HEK293T (cell line): Measurements from ENCODE around the gene MYL10.

Source experiments
- ARNT ChIP-seq: fragments of 450-650 bp; IDR thresholded peaks from 2 replicates; pipeline ENCODE4 v1.6.1; 2017; ENCODE audit warnings: mild to moderate bottlenecking
- BHLHE40 ChIP-seq: fragments of 450-650 bp; IDR thresholded peaks from 2 replicates; pipeline ENCODE4 v1.6.1; 2016; ENCODE audit warnings: mild to moderate bottlenecking, moderate library complexity, borderline replicate concordance
- ELF4 ChIP-seq: fragments of 450-650 bp; IDR thresholded peaks from 2 replicates; pipeline ENCODE4 v1.6.1; 2017; ENCODE audit warnings: antibody characterized with exemption
- FOXK2 ChIP-seq: fragments of 450-650 bp; IDR thresholded peaks from 2 replicates; pipeline ENCODE4 v1.6.1; 2016; ENCODE audit warnings: mild to moderate bottlenecking
- FOXM1 ChIP-seq: fragments of 450-650 bp; IDR thresholded peaks from 2 replicates; pipeline ENCODE4 v1.6.1; 2017; ENCODE audit warnings: mild to moderate bottlenecking, borderline replicate concordance
- HDGF ChIP-seq: fragments of 450-650 bp; IDR thresholded peaks from 2 replicates; pipeline ENCODE4 v1.6.1; 2017; ENCODE audit warnings: antibody characterized with exemption, borderline replicate concordance
- LEF1 ChIP-seq: fragments of 450-650 bp; IDR thresholded peaks from 2 replicates; pipeline ENCODE4 v1.6.1; 2017; ENCODE audit warnings: mild to moderate bottlenecking, borderline replicate concordance
- NFRKB ChIP-seq: fragments of 450-650 bp; IDR thresholded peaks from 2 replicates; pipeline ENCODE4 v1.6.1; 2016; ENCODE audit warnings: mild to moderate bottlenecking, moderate library complexity
- SUZ12 ChIP-seq: fragments of 450-650 bp; IDR thresholded peaks from 2 replicates; pipeline ENCODE4 v1.6.1; 2016; ENCODE audit warnings: mild to moderate bottlenecking
- ZNF384 ChIP-seq: fragments of 450-650 bp; IDR thresholded peaks from 2 replicates; pipeline ENCODE4 v1.6.1; 2016

DNA sequence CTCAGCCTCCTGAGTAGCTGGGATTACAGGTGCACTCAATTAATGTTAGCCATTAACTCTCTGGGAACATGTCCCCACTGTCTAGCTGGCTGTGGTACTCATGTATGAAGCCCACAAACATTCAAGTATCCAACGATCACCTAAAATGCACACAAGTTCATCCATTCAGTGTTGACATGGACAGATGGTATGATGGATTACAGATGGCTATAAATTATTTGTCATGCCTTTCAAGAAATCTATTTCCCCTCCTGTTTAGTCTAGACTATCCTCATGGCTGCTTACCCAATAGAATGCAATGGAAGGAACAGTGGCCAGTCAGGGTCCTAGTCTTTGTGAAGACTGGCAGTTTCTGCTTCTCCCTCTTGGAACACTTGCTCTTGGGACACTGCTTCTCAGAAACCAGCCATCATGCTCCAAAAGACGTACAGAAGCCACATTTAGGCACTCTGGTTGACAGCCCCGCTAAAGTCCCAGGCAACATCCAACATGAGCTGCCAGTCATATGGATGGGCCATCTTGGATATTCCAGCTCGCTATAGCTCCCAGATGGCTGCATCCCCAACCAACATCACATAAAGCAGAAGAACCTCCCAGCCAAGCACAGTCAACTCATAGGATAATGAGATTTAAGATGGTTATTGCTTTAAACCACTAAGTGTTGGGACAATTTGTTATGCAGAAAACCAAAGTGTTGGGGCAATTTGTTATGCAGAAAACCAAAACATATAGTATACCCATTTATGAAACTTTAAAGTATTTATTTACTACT, 33.1 kb downstream of the MYL10 start:
- TF ChIP-seq ELF4 (no peak), ARNT (no peak), FOXK2 (no peak), LEF1 (no peak), SUZ12 (no peak), FOXM1 (no peak), HDGF (no peak), BHLHE40 (no peak), NFRKB (no peak), ZNF384 (no peak)
